Panc1 (cell line): ENCODE measurements around the gene CUEDC1. TPM values are rescaled to one million over a fixed set of nuclear protein-coding genes. Genes with fewer than 3 reads are reported as not detected.

Source experiments
- ATAC-seq: fragments of 200-7000 bp; cut with Tn5 transposase; 2 replicates; pipeline ENCODE4 v1.9.1; 2020; ENCODE audit warnings: mild to moderate bottlenecking, moderate library complexity
- BruUV-seq: library from RNA; stranded (reverse); fragments of 400-500 nt; replicated peaks from 2 replicates; lab custom pipeline; 2021; lab: Mats Ljungman, UMichigan
- CTCF ChIA-PET: fragments of 300-600 bp; sonication (Branson Sonifier 250); formaldehyde crosslinking; loops from one replicate; lab custom pipeline; 2022; ENCODE audit warnings: antibody characterized with exemption; lab: Charles Lee
- POLR2A ChIA-PET: fragments of 300-600 bp; sonication (Branson Sonifier 250); formaldehyde crosslinking; loops from one replicate; lab custom pipeline; 2022; ENCODE audit warnings: antibody characterized with exemption; lab: Charles Lee
- DNase-seq: peaks from one replicate; pipeline ENCODE4 v3.0.0-alpha.2; 2010; ENCODE audit warnings: low read depth, low spot score
- H3K27ac ChIP-seq: 2 replicates; pipeline ENCODE4 v1.5.1; 2011; ENCODE audit warnings: mild to moderate bottlenecking, low read length, inconsistent platforms
- H3K27me3 ChIP-seq: fragments of 200-500 bp; sonication (Bioruptor generic); 2 replicates; pipeline ENCODE4 v1.6.0; 2014; ENCODE audit warnings: low read length, inconsistent platforms; ENCODE audit not compliant: control insufficient read depth, insufficient read depth
- H3K36me3 ChIP-seq: fragments of 200-500 bp; sonication (Bioruptor generic); 2 replicates; pipeline ENCODE4 v1.5.1; 2014; ENCODE audit warnings: inconsistent platforms, mild to moderate bottlenecking, low read length, moderate library complexity; ENCODE audit not compliant: control insufficient read depth, insufficient read depth
- H3K4me1 ChIP-seq: 2 replicates; pipeline ENCODE4 v1.5.1; 2011; ENCODE audit warnings: inconsistent platforms, mild to moderate bottlenecking, low read length, moderate library complexity; ENCODE audit not compliant: control insufficient read depth, insufficient read depth
- H3K4me3 ChIP-seq, 2 experiments: 2 replicates each; pipeline ENCODE4 v1.5.1; 2011 to 2012; ENCODE audit warnings: low read depth in 2 of 2, low read length in 2 of 2, mild to moderate bottlenecking in 2 of 2, inconsistent platforms in 1 of 2, moderate library complexity in 1 of 2
- H3K9me3 ChIP-seq: fragments of 200-500 bp; sonication (Bioruptor generic); 2 replicates; pipeline ENCODE4 v1.5.1; 2014; ENCODE audit warnings: low read depth, mild to moderate bottlenecking, inconsistent platforms, low read length, moderate library complexity; ENCODE audit not compliant: control insufficient read depth, insufficient read depth
- POLR2AphosphoS5 ChIP-seq: IDR thresholded peaks from 2 replicates; pipeline ENCODE4 v1.6.1; 2012; ENCODE audit warnings: mild to moderate bottlenecking, low read depth, low read length, moderate library complexity
- REST ChIP-seq, 2 experiments: IDR thresholded peaks; 2 replicates each; pipeline ENCODE4 v1.6.1; 2011 to 2012; ENCODE audit warnings: low read depth in 2 of 2, control low read depth in 1 of 2, low read length in 1 of 2, mild to moderate bottlenecking in 1 of 2, moderate library complexity in 1 of 2; ENCODE audit not compliant: insufficient read depth in 1 of 2
- SIN3A ChIP-seq: IDR thresholded peaks from 2 replicates; pipeline ENCODE4 v1.6.1; 2012; ENCODE audit warnings: low read depth, mild to moderate bottlenecking, low read length, moderate library complexity, borderline replicate concordance; ENCODE audit not compliant: insufficient read depth
- TCF7L2 ChIP-seq: IDR thresholded peaks from 2 replicates; pipeline ENCODE4 v1.6.1; 2011; ENCODE audit warnings: mild to moderate bottlenecking, low read depth, low read length, inconsistent platforms
- in situ Hi-C: cut with HindIII; loops from 2 replicates; pipeline ENCODE4 v1.10.0; 2016; ENCODE audit warnings: low sequenced_read_pairs, low pct_unique_long_range_greater_than_20kb
- intact Hi-C: fragments of 100-400 bp; cut with micrococcal nuclease; formaldehyde crosslinking; loops from one replicate; pipeline ENCODE4 v1.10.0; 2022; ENCODE audit not compliant: unreplicated experiment
- total RNA-seq: library from RNA; stranded (reverse); gene quantifications from one replicate; pipeline ENCODE4 v1.2.1, GENCODE V29; 2021; ENCODE audit not compliant: unreplicated experiment
- TF ChIP-seq, protein P1 (sequence below): fragments of 450-650 bp; IDR thresholded peaks from 2 replicates; pipeline ENCODE4 v1.5.1; 2017; ENCODE audit warnings: mild to moderate bottlenecking

Gene CUEDC1
- total RNA-seq, 1 experiment from 2014 or later: 103 TPM

GRCh38 chr17:57908278-57908677, 46.9 kb downstream of the CUEDC1 start:
- Histone ChIP-seq H3K36me3 (no peaks in the 10 kb centered on the region), H3K9me3 (no peaks in the 10 kb centered on the region), H3K4me3 (no peak overlapping the region), H3K4me1 (peaks cover 29% of the 10 kb centered on the region), H3K27ac (no peak overlapping the region), H3K27me3 (no peaks in the 10 kb centered on the region)
- TF ChIP-seq TCF7L2: no peak
- no peak for TF ChIP-seq SIN3A
- no peak for TF ChIP-seq POLR2AphosphoS5
- no peak for TF ChIP-seq REST (IDR thresholded peaks at IDR 0.05; ENCODE audit: insufficient read depth in 1 of 2, low read depth in 2 of 2, low read length in 1 of 2)
- intact Hi-C loops: no loop called here
- DNase-seq (no peak), ATAC-seq (no peak)
- no TSS peak for BruUV-seq
- POLR2A ChIA-PET: interaction anchor here (0.6 kb wide), 1 partner anchor 176 kb away, joined by 4 read pairs; no protein-coding TSS in a partner anchor
- CTCF ChIA-PET: interaction anchor here (0.7 kb wide), 1 partner anchor 9 kb away, joined by 3 read pairs; no protein-coding TSS in a partner anchor
- in situ Hi-C loops: no loop called here

GRCh38 chr17:57906910-57907309, 48.3 kb downstream of the CUEDC1 start:
- ATAC-seq: peak; percentile 39; the same call in 1 of the 2 replicates
- CTCF ChIA-PET: interaction anchor here (0.6 kb wide), 1 partner anchor 92 kb away, joined by 4 read pairs; no protein-coding TSS in a partner anchor
- POLR2A ChIA-PET: no interaction called here

More at GRCh38 chr17:57906910-57907309, 48.3 kb downstream of the CUEDC1 start:
- in situ Hi-C loops (no loop called here), intact Hi-C loops (no loop called here)
- no peak for TF ChIP-seq SIN3A
- no peak for TF ChIP-seq REST (IDR thresholded peaks at IDR 0.05; ENCODE audit: insufficient read depth in 1 of 2, low read depth in 2 of 2, low read length in 1 of 2)
- TF ChIP-seq TCF7L2: no peak
- TF ChIP-seq, protein P1, sequence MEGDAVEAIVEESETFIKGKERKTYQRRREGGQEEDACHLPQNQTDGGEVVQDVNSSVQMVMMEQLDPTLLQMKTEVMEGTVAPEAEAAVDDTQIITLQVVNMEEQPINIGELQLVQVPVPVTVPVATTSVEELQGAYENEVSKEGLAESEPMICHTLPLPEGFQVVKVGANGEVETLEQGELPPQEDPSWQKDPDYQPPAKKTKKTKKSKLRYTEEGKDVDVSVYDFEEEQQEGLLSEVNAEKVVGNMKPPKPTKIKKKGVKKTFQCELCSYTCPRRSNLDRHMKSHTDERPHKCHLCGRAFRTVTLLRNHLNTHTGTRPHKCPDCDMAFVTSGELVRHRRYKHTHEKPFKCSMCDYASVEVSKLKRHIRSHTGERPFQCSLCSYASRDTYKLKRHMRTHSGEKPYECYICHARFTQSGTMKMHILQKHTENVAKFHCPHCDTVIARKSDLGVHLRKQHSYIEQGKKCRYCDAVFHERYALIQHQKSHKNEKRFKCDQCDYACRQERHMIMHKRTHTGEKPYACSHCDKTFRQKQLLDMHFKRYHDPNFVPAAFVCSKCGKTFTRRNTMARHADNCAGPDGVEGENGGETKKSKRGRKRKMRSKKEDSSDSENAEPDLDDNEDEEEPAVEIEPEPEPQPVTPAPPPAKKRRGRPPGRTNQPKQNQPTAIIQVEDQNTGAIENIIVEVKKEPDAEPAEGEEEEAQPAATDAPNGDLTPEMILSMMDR: no peak
- no peak for TF ChIP-seq POLR2AphosphoS5
- no peaks in the 10 kb centered on the region for H3K9me3 ChIP-seq
- H3K27ac ChIP-seq: peak overlapping the region; percentile 35; the same call in 1 of the 2 replicates
- H3K4me3 ChIP-seq: no peak overlapping the region
- no peaks in the 10 kb centered on the region for H3K36me3 ChIP-seq
- peaks cover 33% of the 10 kb centered on the region for H3K4me1 ChIP-seq
- H3K27me3 ChIP-seq: no peaks in the 10 kb centered on the region
- BruUV-seq: no TSS peak
- DNase-seq: no peak
